Smooth muscle cell of bladder (primary cell): Measurements from ENCODE around the gene FAM72C. TPM values are rescaled to one million over a fixed set of nuclear protein-coding genes. Genes with fewer than 3 reads are reported as not detected.

Experiments used
- total RNA-seq: library from RNA; depleted of rRNA; stranded (reverse); fragments of >200 nt; gene quantifications from 2 replicates; pipeline ENCODE4 v1.2.3, GENCODE V29; 2014

The FAM72C gene
- total RNA-seq: 0.18 and 0.28 TPM in 2 replicates

DNA sequence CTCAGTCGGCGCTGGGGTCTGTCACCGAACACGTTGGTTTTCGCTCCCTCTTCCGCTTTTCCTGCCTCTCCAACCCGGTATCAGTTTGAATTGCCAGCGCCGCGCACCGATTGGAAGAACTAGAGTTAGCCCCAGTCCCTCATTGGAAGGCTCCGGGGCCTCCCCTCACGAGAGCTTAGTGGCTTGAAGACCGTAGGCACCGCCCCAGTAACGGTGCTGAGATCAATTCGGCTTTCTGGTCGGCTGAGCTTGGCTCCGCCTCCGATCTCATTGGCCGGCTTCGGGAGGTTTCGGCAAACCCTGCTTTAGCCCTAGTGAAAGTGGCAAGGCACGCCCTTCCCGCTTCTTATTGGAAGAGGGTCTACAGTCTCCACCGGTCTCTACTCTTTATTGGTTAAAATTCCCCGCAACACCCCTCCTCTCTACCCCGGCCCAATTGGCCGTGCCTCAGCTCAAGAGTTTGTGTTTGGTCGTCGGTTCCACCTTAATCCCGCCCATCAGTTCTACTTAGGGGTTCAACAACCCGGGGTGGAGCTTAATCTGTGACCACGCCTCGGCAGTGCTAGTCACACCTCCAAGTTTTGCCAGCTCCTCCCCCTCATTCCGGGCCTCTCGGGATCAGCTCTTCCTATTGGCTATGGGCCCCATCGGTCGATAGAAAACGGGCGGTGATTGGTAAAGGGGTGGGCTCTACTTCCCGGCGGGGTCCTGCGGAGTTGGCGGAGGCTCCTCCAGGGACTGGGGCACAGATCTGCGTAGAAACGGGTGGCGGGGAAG lies at the start of gene FAM72C:
FAM72C (minus strand) TSS at position 63 of the 777 bp plus-strand sequence. CDS start 845 bp downstream, outside the sequence.

